ENCODE results near the gene ZFX. TPM values are rescaled to one million over a fixed set of nuclear protein-coding genes. Genes with fewer than 3 reads are reported as not detected.

ZFX gene
- total RNA-seq = 41.0 and 45.0 TPM in 2 replicates

DNA sequence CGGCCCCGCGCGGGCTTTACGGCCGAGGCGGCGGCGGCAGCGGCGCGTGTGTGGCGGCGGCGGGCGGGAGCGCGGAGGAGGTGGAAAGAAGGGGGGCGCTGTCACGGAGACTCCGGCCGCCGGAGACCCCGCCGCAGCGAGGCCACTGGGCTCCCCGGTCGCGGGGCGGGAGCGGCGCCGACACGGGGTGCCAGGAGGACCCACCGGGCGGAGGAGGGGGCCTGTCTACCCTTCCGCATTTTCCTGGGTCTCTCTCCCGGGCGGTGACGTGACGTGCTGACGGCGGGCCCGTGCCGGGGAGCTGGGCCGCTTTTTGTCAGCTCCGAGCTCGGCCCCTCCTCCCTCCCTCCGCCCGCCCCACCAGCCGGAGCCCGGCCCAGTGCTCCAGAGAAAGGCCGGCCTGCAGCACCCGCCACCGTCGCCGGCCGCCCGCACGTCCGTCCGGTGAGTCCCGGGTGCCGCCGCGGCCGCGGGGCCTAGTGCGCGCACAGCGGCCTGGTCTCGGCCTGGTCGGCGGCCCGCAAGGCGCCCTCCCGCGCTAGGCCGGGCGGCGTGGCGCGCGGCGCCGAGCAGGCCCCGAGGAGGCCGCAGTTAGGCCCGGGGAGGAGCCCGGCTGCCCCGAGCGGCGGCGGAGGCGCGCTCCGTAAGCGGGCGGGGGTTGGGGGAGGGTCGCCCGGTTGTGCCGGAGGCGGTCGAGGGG lies at the start of gene ZFX:
TSS of gene ZFX (plus strand) at position 379 of the 700 bp plus-strand sequence. CDS start 23,014 bp downstream, outside the sequence.

Other genes starting within 250 kb of the ZFX start
- 7.1 and 11.1 TPM in 2 replicates for gene APOO, start 241.8 kb upstream of the ZFX start, total RNA-seq
- gene CXorf58, start 241.7 kb upstream of the ZFX start, total RNA-seq = not detected in 2 replicates
- gene KLHL15, start 122.5 kb upstream of the ZFX start, total RNA-seq = 7.9 and 8.1 TPM in 2 replicates
- gene EIF2S3, start 94.8 kb upstream of the ZFX start, total RNA-seq = 217 and 231 TPM in 2 replicates
- gene SUPT20HL2, start 164.3 kb downstream of the ZFX start, total RNA-seq = not detected in 2 replicates
- 0.15 and 0.17 TPM in 2 replicates for gene SUPT20HL1, start 210.9 kb downstream of the ZFX start, total RNA-seq

All from smooth muscle cell of trachea (primary cell).